ENCODE measurements around the gene HADHA. TPM values are rescaled to one million over a fixed set of nuclear protein-coding genes. Genes with fewer than 3 reads are reported as not detected.

The HADHA gene
- total RNA-seq, 1 donor, result 111 TPM

- no peak for DNase-seq (ENCODE audit: low read depth in 2 of 3, low spot score in 2 of 3)
Measured at GRCh38 chr2:26195040-26195984, 49.1 kb downstream of the HADHA start.

GRCh38 chr2:26193578-26194231 lies 50.7 kb downstream of the HADHA start:
- DNase-seq (ENCODE audit: low read depth in 2 of 3, low spot score in 2 of 3), result no peak

- no peak for DNase-seq (ENCODE audit: low read depth in 2 of 3, low spot score in 2 of 3)
Measured at GRCh38 chr2:26191316-26192159, 52.9 kb downstream of the HADHA start.

DNA sequence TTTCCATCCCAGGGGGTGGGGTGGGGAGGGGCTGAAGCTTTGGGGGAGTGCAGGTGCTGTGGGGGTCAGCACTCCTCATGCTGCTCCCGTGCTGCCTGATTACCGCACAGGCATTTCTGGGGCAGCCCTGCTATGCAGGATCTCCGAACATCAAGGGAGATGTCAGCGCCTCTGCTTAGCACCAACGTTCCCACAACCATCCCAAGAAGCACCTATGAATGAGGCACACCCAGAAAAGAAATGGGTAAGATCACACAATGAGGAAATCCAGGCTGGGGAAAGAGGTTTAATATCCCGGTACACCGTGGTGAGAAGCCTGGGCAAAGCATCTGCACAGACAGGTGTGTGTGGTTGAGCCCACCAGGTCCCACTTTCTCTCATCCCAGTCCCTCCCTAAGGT lies 54.1 kb downstream of the HADHA start:
- DNase-seq (ENCODE audit: low read depth in 2 of 3, low spot score in 2 of 3), result no peak

DNA sequence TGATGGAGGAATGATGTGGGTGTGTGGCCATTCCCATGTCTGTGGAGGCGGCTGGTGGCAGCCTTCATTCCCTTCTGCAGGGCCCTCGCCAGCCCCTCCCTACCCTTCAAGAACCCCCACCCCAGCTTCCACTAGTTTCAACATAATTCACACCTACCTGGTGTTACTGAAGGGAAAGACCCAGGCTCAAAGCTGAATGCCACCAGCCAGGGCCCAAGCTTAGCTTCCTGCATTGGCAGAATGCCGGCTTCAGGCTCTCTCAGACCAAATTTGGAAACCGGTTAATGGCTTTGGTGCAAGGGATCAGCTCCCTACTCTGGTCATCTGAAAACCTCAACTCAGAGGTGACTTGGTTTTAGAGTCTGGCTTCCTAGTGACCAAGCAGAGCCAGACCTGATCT lies 54.7 kb downstream of the HADHA start:
- DNase-seq (ENCODE audit: low read depth in 2 of 3, low spot score in 2 of 3), result no peak

GRCh38 chr2:26189123-26189522 lies 55.3 kb downstream of the HADHA start:
- no peak for DNase-seq (ENCODE audit: low read depth in 2 of 3, low spot score in 2 of 3)

GRCh38 chr2:26187537-26188104 lies 56.8 kb downstream of the HADHA start:
- DNase-seq (ENCODE audit: low read depth in 2 of 3, low spot score in 2 of 3), result no peak

- no peak for DNase-seq (ENCODE audit: low read depth in 2 of 3, low spot score in 2 of 3)
Measured at GRCh38 chr2:26187114-26187513, 57.3 kb downstream of the HADHA start.

- DNase-seq (ENCODE audit: low read depth in 2 of 3, low spot score in 2 of 3), result no peak
Measured at GRCh38 chr2:26185954-26186770, 58.3 kb downstream of the HADHA start.

- DNase-seq (ENCODE audit: low read depth in 2 of 3, low spot score in 2 of 3), result no peak
Measured at GRCh38 chr2:26185304-26185928, 59.0 kb downstream of the HADHA start.

DNA sequence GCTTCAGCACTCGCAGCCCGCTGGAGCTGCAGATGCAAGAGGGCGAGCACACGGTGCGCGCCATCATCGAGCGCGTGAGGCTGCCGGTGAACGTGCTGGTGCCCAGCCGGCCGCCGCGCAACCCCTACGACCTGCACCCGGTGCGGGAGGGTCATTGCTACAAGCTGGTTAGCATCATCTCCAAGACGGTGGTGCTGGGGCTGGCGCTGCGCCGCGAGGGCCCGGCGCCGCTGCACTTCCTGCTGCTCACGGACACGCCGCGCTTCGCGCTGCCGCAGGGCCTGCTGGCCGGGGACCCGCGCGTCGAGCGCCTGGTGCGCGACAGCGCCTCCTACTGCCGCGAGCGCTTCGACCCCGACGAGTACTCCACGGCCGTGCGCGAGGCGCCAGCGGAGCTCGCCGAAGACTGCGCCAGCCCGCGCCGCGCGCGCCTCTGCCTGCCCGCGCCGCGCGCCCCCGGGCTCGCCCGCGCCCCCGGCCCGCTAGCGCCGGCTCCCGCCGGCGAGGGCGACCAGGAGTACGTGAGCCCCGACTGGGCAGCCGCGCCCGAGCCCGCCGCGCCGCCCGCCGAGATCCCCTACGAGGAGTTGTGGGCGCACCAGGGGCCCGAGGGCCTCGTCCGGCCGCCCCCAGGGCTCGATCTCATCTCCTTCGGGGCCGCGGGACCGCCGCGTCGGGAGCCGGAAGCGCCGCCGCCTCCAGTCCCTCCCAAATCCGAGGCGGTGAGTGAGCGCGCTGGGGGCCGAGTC lies 59.7 kb downstream of the HADHA start:
- DNase-seq (ENCODE audit: low read depth in 2 of 3, low spot score in 2 of 3), result peak; percentile 85 to 91 (median 87)

GRCh38 chr2:26184121-26184520 lies 60.3 kb downstream of the HADHA start:
- DNase-seq (ENCODE audit: low read depth in 2 of 3, low spot score in 2 of 3), result no peak

- DNase-seq (ENCODE audit: low read depth in 2 of 3, low spot score in 2 of 3), result no peak
Measured at GRCh38 chr2:26182887-26183630, 61.4 kb downstream of the HADHA start.

DNA sequence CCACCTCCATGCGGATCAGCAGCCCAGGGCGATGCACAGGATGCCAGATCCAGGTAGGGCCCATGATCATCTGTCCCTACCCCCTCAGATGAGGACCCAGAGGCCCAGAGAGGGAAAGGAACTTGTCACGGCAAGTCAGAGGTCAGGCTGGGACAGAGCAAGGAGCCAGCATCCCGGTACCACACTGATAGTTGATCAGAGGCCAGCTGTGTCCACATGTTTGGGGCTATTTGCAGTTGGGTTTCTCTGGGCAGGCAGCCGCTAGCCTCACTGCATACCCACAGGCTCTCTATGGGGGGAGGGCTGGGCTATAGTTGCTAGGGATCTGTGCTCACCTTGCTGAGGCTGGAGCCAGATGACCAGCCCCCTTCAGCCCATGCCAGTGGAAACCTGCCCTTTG lies 62.0 kb downstream of the HADHA start:
- no peak for DNase-seq (ENCODE audit: low read depth in 2 of 3, low spot score in 2 of 3)

DNA sequence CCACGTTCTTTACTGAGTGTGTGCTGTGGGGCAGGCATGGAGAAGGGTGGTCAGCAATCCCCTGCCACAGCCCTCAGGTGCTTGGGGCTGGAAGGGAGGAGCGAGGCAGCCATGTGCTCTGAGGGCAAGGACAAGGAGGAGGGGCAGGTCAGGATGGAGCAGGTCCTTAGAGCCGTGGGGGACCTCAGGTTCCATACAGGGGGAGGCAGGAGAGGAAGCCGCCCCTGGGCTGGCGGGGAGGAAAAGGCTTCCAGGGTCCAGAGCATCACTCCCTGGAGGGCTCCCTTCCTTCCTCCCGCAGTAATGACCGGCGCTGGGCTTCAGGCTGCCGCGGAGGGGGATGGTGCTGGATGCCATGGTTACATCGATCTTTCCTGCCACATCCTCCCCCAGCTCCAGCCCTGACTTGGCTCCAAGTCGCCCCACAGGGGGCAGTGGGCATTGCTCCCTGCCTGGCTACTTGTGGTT lies 65.0 kb downstream of the HADHA start:
- no peak for DNase-seq (ENCODE audit: low read depth in 2 of 3, low spot score in 2 of 3)

- DNase-seq (ENCODE audit: low read depth in 2 of 3, low spot score in 2 of 3), result peak in 1 of 3 donors; percentile 31
Measured at GRCh38 chr2:26178746-26179436, 65.5 kb downstream of the HADHA start.

- no peak for DNase-seq (ENCODE audit: low read depth in 2 of 3, low spot score in 2 of 3)
Measured at GRCh38 chr2:26178246-26178645, 66.2 kb downstream of the HADHA start.
